OCI-LY7 (cell line): Measurements from ENCODE around the gene MEF2D. TPM values are rescaled to one million over a fixed set of nuclear protein-coding genes. Genes with fewer than 3 reads are reported as not detected.
A peak's percentile ranks its signal among the peaks of the same experiment; 100 is the strongest.

Source experiments
- BruUV-seq: library from RNA; stranded (reverse); fragments of 400-500 nt; replicated peaks from 2 replicates; lab custom pipeline; 2021; lab: Mats Ljungman, UMichigan
- CTCF ChIA-PET: fragments of 300-600 bp; sonication (Branson Sonifier 250); formaldehyde crosslinking; loops from one replicate; lab custom pipeline; 2022; ENCODE audit warnings: antibody characterized with exemption; ENCODE audit not compliant: unreplicated experiment; lab: Charles Lee
- POLR2A ChIA-PET: fragments of 300-600 bp; sonication (Branson Sonifier 250); formaldehyde crosslinking; loops from one replicate; lab custom pipeline; 2022; ENCODE audit warnings: antibody characterized with exemption; lab: Charles Lee
- DNase-seq: peaks from one replicate; pipeline ENCODE4 v3.0.0-alpha.2; 2015; ENCODE audit warnings: low spot score
- H2AFZ ChIP-seq: fragments of 200-600 bp; sonication (generic), shearing (Covaris generic); 2 replicates; pipeline ENCODE4 v1.6.1; 2014; ENCODE audit warnings: mild to moderate bottlenecking, antibody characterized with exemption, low read length, moderate library complexity
- H3K27ac ChIP-seq: fragments of 200-600 bp; sonication (generic); 2 replicates; pipeline ENCODE4 v1.5.1; 2014; ENCODE audit warnings: mixed run types, low read depth, mild to moderate bottlenecking, moderate library complexity, low read length, inconsistent platforms; ENCODE audit not compliant: poor library complexity, severe bottlenecking
- H3K36me3 ChIP-seq: fragments of 200-600 bp; sonication (generic); 2 replicates; pipeline ENCODE4 v1.6.1; 2014; ENCODE audit warnings: mild to moderate bottlenecking, antibody characterized with exemption, low read length, moderate library complexity, mixed read lengths; ENCODE audit not compliant: insufficient read depth
- H3K4me1 ChIP-seq: fragments of 200-600 bp; sonication (generic); 2 replicates; pipeline ENCODE4 v1.5.1; 2014; ENCODE audit warnings: mild to moderate bottlenecking, low read length; ENCODE audit not compliant: insufficient read depth, poor library complexity, severe bottlenecking
- H3K4me2 ChIP-seq: fragments of 200-600 bp; sonication (generic); 2 replicates; pipeline ENCODE4 v1.6.1; 2014; ENCODE audit warnings: mild to moderate bottlenecking, low read length
- H3K4me3 ChIP-seq: fragments of 200-600 bp; sonication (generic); 2 replicates; pipeline ENCODE4 v1.5.1; 2014; ENCODE audit warnings: mild to moderate bottlenecking, low read depth, low read length; ENCODE audit not compliant: poor library complexity, severe bottlenecking
- H3K79me2 ChIP-seq: fragments of 200-600 bp; sonication (generic); 2 replicates; pipeline ENCODE4 v1.6.1; 2016; ENCODE audit warnings: low read depth, mild to moderate bottlenecking, low read length, moderate library complexity, mixed read lengths; ENCODE audit not compliant: insufficient read depth
- H3K9me2 ChIP-seq: fragments of 200-600 bp; sonication (generic); 2 replicates; pipeline ENCODE4 v1.6.1; 2016; ENCODE audit warnings: mild to moderate bottlenecking, low read length, mixed read lengths; ENCODE audit not compliant: insufficient read depth
- H3K9me3 ChIP-seq: fragments of 200-600 bp; sonication (generic); 2 replicates; pipeline ENCODE4 v1.6.1; 2014; ENCODE audit warnings: mild to moderate bottlenecking, mixed run types, low read length, mixed read lengths
- H4K20me1 ChIP-seq: fragments of 200-600 bp; sonication (generic); 2 replicates; pipeline ENCODE4 v1.6.1; 2014; ENCODE audit warnings: mild to moderate bottlenecking, antibody characterized with exemption, low read length, moderate library complexity, mixed read lengths; ENCODE audit not compliant: insufficient read depth
- CTCF ChIP-seq: fragments of 200-600 bp; sonication (generic); conservative IDR thresholded peaks from 2 replicates; pipeline ENCODE4 v1.5.1; 2014; ENCODE audit warnings: mild to moderate bottlenecking, antibody characterized with exemption, low read length, moderate library complexity, mixed read lengths
- EZH2phosphoT487 ChIP-seq: fragments of 200-600 bp; sonication (generic); IDR thresholded peaks from 2 replicates; pipeline ENCODE4 v1.6.1; 2018; ENCODE audit warnings: low read depth, borderline replicate concordance, mild to moderate bottlenecking, mixed run types, antibody characterized with exemption, low read length, moderate library complexity, mixed read lengths
- intact Hi-C: fragments of 100-400 bp; cut with micrococcal nuclease; formaldehyde crosslinking; loops from one replicate; pipeline ENCODE4 v1.10.0; 2022; ENCODE audit not compliant: unreplicated experiment
- total RNA-seq, 2 experiments: library from RNA; depleted of rRNA in 1 of 2; stranded (reverse); fragments of >200 nt in 1 of 2; shearing (Covaris generic) in 1 of 2; gene quantifications; 2 replicates each; pipeline ENCODE4 v1.2.3, GENCODE V29; 2014 to 2022

MEF2D gene
- total RNA-seq, 2 experiments from 2014 or later: 42.7 to 92.3 TPM

- Histone ChIP-seq H3K36me3 (0 out of 2 replicates have a peak, but pooled peaks cover 4% of the 10 kb centered on the region), H3K79me2 (peaks cover 26% of the 10 kb centered on the region), H3K4me2 (peak overlapping the region; percentile 76), H3K9me3 (no peaks in the 10 kb centered on the region), H3K27ac (peak overlapping the region; percentile 98), H3K4me3 (peak overlapping the region; percentile 58), H4K20me1 (no peaks in the 10 kb centered on the region), H3K9me2 (no peaks in the 10 kb centered on the region), H3K4me1 (peaks cover 70% of the 10 kb centered on the region), H2AFZ (no peak overlapping the region)
- POLR2A ChIA-PET: interaction anchor here (0.6 to 8.9 kb wide), 7 partner anchors 9 to 1003 kb away, joined by 3 to 179 read pairs (median 4); no protein-coding TSS in a partner anchor
- CTCF ChIA-PET: interaction anchor here (0.6 to 1.7 kb wide), 2 partner anchors 16 to 24 kb away, joined by 3 to 12 read pairs; no protein-coding TSS in a partner anchor
- intact Hi-C loops: loop anchor here (1.0 to 10.0 kb wide), 7 partner anchors 13 to 348 kb away; partner anchors contain the start of gene HDGF
- peak; percentile 99 for DNase-seq
- TF ChIP-seq CTCF (no peak), EZH2phosphoT487 (no peak)
- no TSS peak for BruUV-seq
Measured at GRCh38 chr1:156504821-156505678, 4.5 kb upstream of the MEF2D start.

GRCh38 chr1:156504438-156504813 lies 3.9 kb upstream of the MEF2D start:
- peak; percentile 84 for DNase-seq
- no peaks in the 10 kb centered on the region for H3K9me2 ChIP-seq
- H3K27ac ChIP-seq: peak overlapping the region; percentile 98
- ChIA-PET CTCF (interaction anchor here (0.6 to 1.7 kb wide), 3 partner anchors 15 to 23 kb away, joined by 3 to 12 read pairs (median 3); no protein-coding TSS in a partner anchor), POLR2A (interaction anchor here (0.6 to 8.9 kb wide), 9 partner anchors 8 to 1002 kb away, joined by 3 to 179 read pairs (median 4); partner anchors contain the start of gene NAXE)
- H3K4me1 ChIP-seq: peaks cover 70% of the 10 kb centered on the region
- TF ChIP-seq CTCF: peak; percentile 19; the same call in 1 of the 2 replicates
- TF ChIP-seq EZH2phosphoT487: no peak
- no TSS peak for BruUV-seq
- H3K79me2 ChIP-seq: peaks cover 32% of the 10 kb centered on the region
- peak overlapping the region; percentile 58 for H3K4me3 ChIP-seq
- peak overlapping the region; percentile 76 for H3K4me2 ChIP-seq
- no peaks in the 10 kb centered on the region for H4K20me1 ChIP-seq
- H3K9me3 ChIP-seq: no peaks in the 10 kb centered on the region
- intact Hi-C loops: loop anchor here (2.0 to 10.0 kb wide), 6 partner anchors 16 to 347 kb away; partner anchors contain the start of gene HDGF
- peaks cover 8% of the 10 kb centered on the region for H3K36me3 ChIP-seq
- peak overlapping the region; percentile 2; the same call in 1 of the 2 replicates for H2AFZ ChIP-seq
